Epithelial cell of esophagus (primary cell): ENCODE results near the gene PRAME.

ENCODE experiments used
- DNase-seq: peaks from one replicate; pipeline ENCODE4 v3.0.0; 2010; ENCODE audit warnings: low read depth
- H3K4me3 ChIP-seq: 2 replicates; pipeline ENCODE4 v1.5.1; 2011; ENCODE audit warnings: mild to moderate bottlenecking, low read length, control low read depth
- CTCF ChIP-seq: IDR thresholded peaks from 2 replicates; pipeline ENCODE4 v1.5.1; 2011; ENCODE audit warnings: low read depth, mild to moderate bottlenecking, low read length, control low read depth, inconsistent platforms; ENCODE audit not compliant: insufficient read depth; ENCODE audit errors: missing control alignments

PRAME gene

GRCh38 chr22:22554587-22555284, 4.3 kb downstream of the PRAME start:
- no peak for TF ChIP-seq CTCF
- no peak overlapping the region for H3K4me3 ChIP-seq
- DNase-seq = no peak

- no peak overlapping the region for H3K4me3 ChIP-seq
- no peak for DNase-seq
- TF ChIP-seq CTCF = no peak
These were observed 5.1 kb downstream of the PRAME start for GRCh38 chr22:22553735-22554586.

GRCh38 chr22:22553141-22553540, 5.9 kb downstream of the PRAME start:
- no peak overlapping the region for H3K4me3 ChIP-seq
- no peak for TF ChIP-seq CTCF
- no peak for DNase-seq

GRCh38 chr22:22552630-22553029, 6.4 kb downstream of the PRAME start:
- no peak for DNase-seq
- no peak for TF ChIP-seq CTCF

DNA sequence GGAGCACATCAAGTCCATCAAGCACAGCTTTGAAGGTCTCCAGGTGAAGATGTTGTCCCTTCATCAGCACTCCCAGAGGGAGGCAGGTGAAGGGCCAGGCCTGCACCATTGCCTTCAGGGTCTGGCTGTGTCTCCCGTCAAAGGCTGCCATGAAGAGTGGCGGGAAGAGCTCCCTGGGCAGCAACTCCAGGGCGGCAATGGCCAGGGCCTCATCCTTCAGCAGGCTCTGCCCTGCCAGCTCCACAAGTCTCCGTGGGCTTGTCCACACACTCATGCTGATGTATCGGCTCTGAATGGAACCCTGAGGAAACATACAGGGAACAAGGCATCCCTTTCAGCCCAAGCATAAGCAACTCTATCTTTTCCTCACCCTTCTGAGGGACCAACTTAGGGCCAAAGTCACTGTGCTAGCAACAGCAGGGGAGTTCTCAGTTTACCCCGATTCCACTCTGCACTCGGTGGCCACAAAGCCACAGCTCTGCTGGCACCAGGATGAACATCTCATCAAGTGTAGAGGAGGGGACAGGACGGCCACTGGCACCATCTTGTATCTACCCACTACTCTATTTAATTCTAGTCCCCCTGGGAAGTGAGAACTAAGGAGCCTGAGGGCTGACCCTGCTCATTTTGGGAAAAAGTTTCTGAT, 8.2 kb downstream of the PRAME start:
- no peak for TF ChIP-seq CTCF
- no peak for DNase-seq
- no peak overlapping the region for H3K4me3 ChIP-seq

More at GRCh38 chr22:22552630-22553029, 6.4 kb downstream of the PRAME start:
- no peak overlapping the region for H3K4me3 ChIP-seq

- DNase-seq = no peak
- TF ChIP-seq CTCF = no peak
- H3K4me3 ChIP-seq = no peak overlapping the region
These were observed 10.2 kb downstream of the PRAME start for GRCh38 chr22:22548910-22549309.
